GM12864 (cell line): Measurements from ENCODE around the gene FSD2.
"Not testable (repeated sequence)": the region's sequence is repeated elsewhere in the genome, so short reads cannot be mapped to it uniquely, and the experiment has no call there.

Source experiments
- DNase-seq: peaks from one replicate; pipeline ENCODE4 v3.0.0-alpha.2; 2011; ENCODE audit warnings: low read depth
- H3K4me3 ChIP-seq: 2 replicates; pipeline ENCODE4 v1.5.1; 2011; ENCODE audit warnings: mild to moderate bottlenecking, low read depth, low read length, control low read depth
- CTCF ChIP-seq: IDR thresholded peaks from 2 replicates; pipeline ENCODE4 v1.5.1; 2011; ENCODE audit warnings: low read depth, mild to moderate bottlenecking, moderate library complexity, low read length, control low read depth, inconsistent platforms; ENCODE audit errors: missing control alignments

The FSD2 gene

GRCh38 chr15:82714016-82714415 is 91.9 kb downstream of the FSD2 start:
- no peak overlapping the region for H3K4me3 ChIP-seq
- no peak for DNase-seq
- TF ChIP-seq CTCF = no peak

DNA sequence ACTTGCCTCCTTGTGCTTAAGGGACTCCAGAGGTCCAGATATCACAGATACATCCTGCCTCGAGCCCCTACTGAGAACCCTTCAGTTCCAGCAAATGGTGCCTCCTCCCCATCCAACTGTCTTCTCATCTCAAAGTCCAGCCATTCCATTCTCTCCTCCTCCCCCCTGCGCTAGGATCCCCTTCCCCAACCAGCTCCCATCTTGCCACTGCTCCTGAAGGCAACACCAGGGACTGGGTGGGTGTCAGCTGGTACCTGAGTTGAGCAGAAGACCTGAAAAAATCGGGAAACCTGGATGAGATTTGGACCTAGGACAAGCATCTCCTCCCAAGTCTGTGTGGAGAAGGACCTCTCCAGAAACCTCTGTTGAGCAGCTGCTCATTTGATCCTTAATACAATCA is 93.8 kb downstream of the FSD2 start:
- H3K4me3 ChIP-seq = no peak overlapping the region

GRCh38 chr15:82710926-82711490 is 94.9 kb downstream of the FSD2 start:
- TF ChIP-seq CTCF = no peak
- no peak overlapping the region for H3K4me3 ChIP-seq
- no peak for DNase-seq

More for the DNA sequence above, 93.8 kb downstream of the FSD2 start:
- DNase-seq = no peak
- no peak for TF ChIP-seq CTCF

DNA sequence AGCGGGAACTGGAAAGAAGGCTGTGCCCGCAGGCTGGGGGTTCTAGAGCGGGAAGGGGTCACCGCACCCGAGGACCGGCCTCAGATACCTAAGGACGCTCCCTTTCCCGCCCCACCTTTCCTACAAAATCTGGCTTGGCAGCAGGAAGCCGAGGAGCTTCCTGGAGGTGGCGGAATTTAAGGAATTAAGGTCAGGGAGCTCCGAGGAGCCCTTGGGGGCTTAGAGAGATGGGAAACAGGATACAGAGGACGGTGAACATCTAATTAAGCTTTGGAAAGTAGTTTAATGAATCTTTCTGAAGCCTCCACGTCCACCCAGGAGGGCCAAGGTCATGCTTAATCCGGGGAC is 95.7 kb downstream of the FSD2 start:
- TF ChIP-seq CTCF = no peak
- peak overlapping the region; percentile 65 for H3K4me3 ChIP-seq
- no peak for DNase-seq

DNA sequence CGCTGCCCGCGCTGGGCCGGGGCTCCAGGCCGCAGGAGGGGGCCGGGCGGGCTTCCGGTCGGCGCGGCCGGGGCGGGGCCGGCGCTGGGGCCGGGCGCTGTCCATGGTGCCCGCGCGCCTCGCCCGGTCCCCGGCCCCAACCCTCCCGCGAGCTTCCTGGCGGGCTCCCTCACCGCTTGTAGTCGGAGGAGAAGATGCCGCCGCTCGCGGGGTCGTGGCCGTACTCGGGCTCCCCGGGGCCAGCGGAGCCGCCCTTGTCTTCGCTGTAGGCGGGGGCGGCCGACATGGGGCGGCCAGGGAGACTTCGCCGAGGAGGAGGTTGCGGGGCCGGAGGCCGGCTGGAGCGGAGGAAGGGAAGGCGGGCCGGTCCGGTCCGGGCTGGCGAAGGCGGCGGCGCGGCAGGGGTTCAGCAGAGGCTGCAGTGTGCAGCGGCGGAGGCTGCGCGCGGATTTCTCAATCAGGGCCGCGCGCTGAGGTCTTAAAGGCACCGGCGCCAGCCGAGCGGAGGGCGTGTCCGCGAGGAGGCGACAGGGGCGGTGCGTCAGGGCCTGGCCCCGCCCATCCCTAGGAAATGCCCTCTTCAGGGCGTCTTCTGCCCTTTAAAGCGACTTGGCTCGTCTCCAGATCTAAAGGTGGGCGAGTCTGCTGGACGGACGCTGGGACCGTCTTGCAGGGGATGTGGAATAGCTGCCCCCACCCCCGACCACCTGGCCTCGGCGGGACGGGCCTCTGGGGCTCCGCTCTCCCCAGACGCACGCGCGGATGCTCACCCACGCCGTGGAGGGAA is 96.3 kb downstream of the FSD2 start, which contains the start of gene AP3B2:
TSS of gene AP3B2 (minus strand) at position 455 of the 787 bp plus-strand sequence. CDS start at position 286, 169 bp downstream.
- peak; percentile 25 for DNase-seq
- H3K4me3 ChIP-seq = peak within 1 kb of the TSS; percentile 65
- no peak for TF ChIP-seq CTCF

- DNase-seq = no peak
- no peak for TF ChIP-seq CTCF
- H3K4me3 ChIP-seq = peak overlapping the region; percentile 43
Measured at GRCh38 chr15:82709081-82709420, 96.8 kb downstream of the FSD2 start.

GRCh38 chr15:82705856-82706255 is 100.0 kb downstream of the FSD2 start:
- DNase-seq, H3K4me3 ChIP-seq: not testable (repeated sequence)
